HepG2 (cell line): ENCODE results near the gene CEMP1. TPM values are rescaled to one million over a fixed set of nuclear protein-coding genes. Genes with fewer than 3 reads are reported as not detected.

Source experiments
- ATF7-NPFF ChIP-seq: sonication (generic); formaldehyde crosslinking; IDR thresholded peaks from 2 replicates; pipeline ENCODE4 v1.8.1; 2023; ENCODE audit warnings: mild to moderate bottlenecking, low read depth, missing genetic modification reagents, moderate library complexity
- ELK4 ChIP-seq: sonication (generic); formaldehyde crosslinking; IDR thresholded peaks from 2 replicates; pipeline ENCODE4 v1.9.0; 2021; ENCODE audit warnings: missing genetic modification reagents, borderline replicate concordance
- FOXO1 ChIP-seq: sonication (generic); formaldehyde crosslinking; IDR thresholded peaks from 2 replicates; pipeline ENCODE4 v1.4.0; 2020; ENCODE audit warnings: missing genetic modification reagents
- HNRNPL ChIP-seq: fragments of 200-400 bp; formaldehyde crosslinking; IDR thresholded peaks from 2 replicates; pipeline ENCODE4 v1.6.1; 2017; ENCODE audit warnings: mild to moderate bottlenecking, low read depth, low read length
- ZNF18 ChIP-seq: sonication (generic); formaldehyde crosslinking; IDR thresholded peaks from 2 replicates; pipeline ENCODE4 v1.8.0; 2022; ENCODE audit warnings: mild to moderate bottlenecking, missing genetic modification reagents; ENCODE audit not compliant: insufficient replicate concordance
- polyA plus RNA-seq, 8 experiments: library from polyadenylated mRNA; depleted of rRNA in 3 of 8; stranded (reverse) in 7 of 8; unstranded in 1 of 8; fragments of >200 nt; fragmentation: Illumina TruSeq in 4 of 8; extraction: Trizol in 4 of 8; gene quantifications; 2 replicates each; pipeline versions ENCODE4 v1.2.1 to v1.2.3, GENCODE V29; 2011 to 2016; ENCODE audit warnings: low read depth in 4 of 8, missing spikeins in 1 of 8, mixed read lengths in 1 of 8; ENCODE audit not compliant: insufficient read depth in 1 of 8
- total RNA-seq, 5 experiments: library from RNA; depleted of rRNA; stranded (reverse); fragments of >200 nt; fragmentation: Illumina TruSeq; extraction: Trizol; gene quantifications; 2 replicates each; pipeline ENCODE4 v1.2.3, GENCODE V29; 2016; ENCODE audit warnings: low read depth in 1 of 5

Gene CEMP1
- total and polyA plus RNA-seq, 2 of the 13 experiments (the other 11 are each of a cell fraction or from before 2014, with no cell fraction given), result not detected

DNA sequence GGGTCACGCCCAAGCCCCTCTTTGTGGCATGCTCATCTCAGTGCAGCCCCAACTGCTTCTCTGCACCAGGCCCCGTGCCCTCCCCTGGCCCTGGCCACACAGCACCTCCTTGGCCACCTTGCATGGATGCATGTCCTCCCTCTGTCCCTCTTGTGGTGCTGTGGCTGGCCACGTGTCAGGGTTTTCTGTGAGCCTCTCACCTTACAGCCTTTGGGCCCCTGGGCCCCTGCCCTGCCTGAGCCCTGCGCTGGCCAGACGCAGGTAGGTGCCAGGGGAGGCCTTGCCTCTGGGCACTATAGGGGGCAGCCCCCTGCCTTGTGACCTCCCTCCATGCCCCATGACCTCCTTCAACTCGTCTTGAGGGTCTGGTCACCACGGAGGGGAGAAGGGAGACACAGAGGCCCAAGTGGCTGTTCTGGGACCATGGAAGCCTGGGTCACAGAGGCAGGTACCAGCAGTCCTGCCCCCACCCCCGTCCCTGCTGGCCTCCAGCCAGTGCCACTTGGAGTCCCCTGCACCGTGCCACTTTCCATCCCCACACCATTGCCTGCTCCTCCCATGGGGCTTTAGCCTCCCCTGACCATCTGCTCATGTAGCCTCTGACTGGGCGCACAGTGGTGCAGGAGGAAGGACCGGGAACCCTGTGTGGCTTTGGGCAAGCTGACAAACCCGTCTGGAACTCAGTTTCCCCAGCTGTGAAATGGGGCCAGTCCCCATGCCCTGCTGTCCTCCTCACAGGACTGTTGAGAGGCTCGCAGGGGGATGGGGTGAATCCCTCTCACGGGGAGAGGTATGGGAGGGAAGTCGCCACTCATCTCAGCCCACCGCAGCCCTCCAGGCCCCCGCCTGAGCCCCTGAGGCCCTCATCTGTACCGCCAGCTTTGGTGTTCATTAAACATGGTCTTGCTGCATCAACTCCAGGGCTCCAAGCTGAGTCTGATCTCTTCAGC lies 29.0 kb downstream of the CEMP1 start (continued):
- TF ChIP-seq ELK4 (CRISPR knock-in tag) (no peak), HNRNPL (0 out of 2 replicates have a peak, but pooled peaks have one; percentile 13), FOXO1 (no peak), ATF7-NPFF (CRISPR knock-in tag) (no peak), ZNF18 (CRISPR knock-in tag) (no peak)
